Ovary (tissue), 3 donors: ENCODE data around the gene BCAT1.

ENCODE experiments used
- EP300 ChIP-seq: sonication (generic); formaldehyde crosslinking; IDR thresholded peaks from one replicate; pipeline ENCODE4 v1.6.1; 2017; ENCODE audit warnings: antibody characterized with exemption
- POLR2A ChIP-seq: fragments of 450-650 bp; IDR thresholded peaks from one replicate; pipeline ENCODE4 v1.6.1; 2017; ENCODE audit warnings: antibody characterized with exemption, mild to moderate bottlenecking, moderate library complexity
- TF ChIP-seq, protein P1 (sequence below), 3 donors: fragments of 450-650 bp in 2 of 3; fragments of 200-600 bp in 1 of 3; IDR thresholded peaks; one replicate each; pipeline versions ENCODE4 v1.5.1 to v1.8.0; 2016 to 2022; ENCODE audit warnings: antibody characterized with exemption in 3 of 3, mild to moderate bottlenecking in 1 of 3
- donor health status: DM: no; HTN: no; CAD: no.

DNA sequence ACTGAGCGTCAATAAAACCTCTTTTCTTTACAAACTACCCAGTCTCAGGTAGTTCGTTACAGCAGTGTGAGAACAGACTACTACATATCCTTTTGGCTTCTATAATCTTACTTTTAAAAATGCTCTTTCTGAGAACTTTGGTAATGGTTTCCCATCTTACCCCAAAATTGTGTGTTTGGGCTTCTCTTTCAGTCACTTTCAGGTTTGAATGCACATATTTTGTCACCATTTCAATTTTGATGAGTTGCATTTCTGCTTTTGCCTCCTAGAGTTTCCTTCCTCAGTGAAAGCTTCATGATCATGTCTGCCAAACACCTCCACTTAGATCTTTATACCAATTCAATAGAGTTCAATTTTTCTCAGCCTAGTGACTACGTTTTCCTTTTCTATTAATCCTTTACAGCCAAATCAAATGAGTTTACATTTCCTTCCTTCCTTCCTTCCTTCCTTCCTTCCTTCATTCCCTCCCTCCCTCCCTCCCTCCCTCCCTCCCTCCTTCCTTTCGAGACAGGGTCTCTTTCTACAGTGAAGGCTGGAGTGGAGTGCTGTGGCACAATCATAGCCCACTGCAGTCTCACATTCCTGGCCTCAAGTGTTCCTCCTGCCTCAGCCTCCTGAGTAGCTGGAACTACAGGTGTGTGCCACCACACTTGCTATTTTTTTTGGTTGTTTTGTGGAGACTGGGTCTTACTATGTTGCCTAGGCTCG, 124.9 kb downstream of the BCAT1 start:
- TF ChIP-seq, protein P1, sequence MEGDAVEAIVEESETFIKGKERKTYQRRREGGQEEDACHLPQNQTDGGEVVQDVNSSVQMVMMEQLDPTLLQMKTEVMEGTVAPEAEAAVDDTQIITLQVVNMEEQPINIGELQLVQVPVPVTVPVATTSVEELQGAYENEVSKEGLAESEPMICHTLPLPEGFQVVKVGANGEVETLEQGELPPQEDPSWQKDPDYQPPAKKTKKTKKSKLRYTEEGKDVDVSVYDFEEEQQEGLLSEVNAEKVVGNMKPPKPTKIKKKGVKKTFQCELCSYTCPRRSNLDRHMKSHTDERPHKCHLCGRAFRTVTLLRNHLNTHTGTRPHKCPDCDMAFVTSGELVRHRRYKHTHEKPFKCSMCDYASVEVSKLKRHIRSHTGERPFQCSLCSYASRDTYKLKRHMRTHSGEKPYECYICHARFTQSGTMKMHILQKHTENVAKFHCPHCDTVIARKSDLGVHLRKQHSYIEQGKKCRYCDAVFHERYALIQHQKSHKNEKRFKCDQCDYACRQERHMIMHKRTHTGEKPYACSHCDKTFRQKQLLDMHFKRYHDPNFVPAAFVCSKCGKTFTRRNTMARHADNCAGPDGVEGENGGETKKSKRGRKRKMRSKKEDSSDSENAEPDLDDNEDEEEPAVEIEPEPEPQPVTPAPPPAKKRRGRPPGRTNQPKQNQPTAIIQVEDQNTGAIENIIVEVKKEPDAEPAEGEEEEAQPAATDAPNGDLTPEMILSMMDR (IDR thresholded peaks at IDR 0.05): no peak
- TF ChIP-seq POLR2A: no peak
- TF ChIP-seq EP300: no peak
